ENCODE results near the gene PKD1.
"Not testable (repeated sequence)": the region's sequence is repeated elsewhere in the genome, so short reads cannot be mapped to it uniquely, and the experiment has no call there.

DNA sequence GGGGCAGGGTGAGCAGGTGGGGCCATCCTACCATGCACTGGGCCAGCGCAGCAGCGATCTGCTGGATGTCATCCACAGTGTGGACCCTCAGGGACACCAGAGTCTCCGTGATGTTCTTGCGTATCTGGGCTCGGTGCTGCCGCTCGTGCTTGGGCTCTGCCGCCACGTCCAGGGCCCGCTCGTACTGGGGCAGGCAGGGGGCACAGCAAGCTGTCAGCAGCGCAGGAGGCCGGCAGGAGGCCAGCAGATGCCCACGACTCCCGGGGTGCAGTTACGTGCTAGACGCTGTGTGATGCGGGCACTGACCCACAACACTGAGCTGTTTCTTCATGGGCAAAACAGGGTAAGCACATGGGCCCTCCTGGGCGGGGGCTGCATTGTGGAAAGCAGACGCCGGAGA, 30.4 kb downstream of the PKD1 start:
- TF ChIP-seq, protein P1, sequence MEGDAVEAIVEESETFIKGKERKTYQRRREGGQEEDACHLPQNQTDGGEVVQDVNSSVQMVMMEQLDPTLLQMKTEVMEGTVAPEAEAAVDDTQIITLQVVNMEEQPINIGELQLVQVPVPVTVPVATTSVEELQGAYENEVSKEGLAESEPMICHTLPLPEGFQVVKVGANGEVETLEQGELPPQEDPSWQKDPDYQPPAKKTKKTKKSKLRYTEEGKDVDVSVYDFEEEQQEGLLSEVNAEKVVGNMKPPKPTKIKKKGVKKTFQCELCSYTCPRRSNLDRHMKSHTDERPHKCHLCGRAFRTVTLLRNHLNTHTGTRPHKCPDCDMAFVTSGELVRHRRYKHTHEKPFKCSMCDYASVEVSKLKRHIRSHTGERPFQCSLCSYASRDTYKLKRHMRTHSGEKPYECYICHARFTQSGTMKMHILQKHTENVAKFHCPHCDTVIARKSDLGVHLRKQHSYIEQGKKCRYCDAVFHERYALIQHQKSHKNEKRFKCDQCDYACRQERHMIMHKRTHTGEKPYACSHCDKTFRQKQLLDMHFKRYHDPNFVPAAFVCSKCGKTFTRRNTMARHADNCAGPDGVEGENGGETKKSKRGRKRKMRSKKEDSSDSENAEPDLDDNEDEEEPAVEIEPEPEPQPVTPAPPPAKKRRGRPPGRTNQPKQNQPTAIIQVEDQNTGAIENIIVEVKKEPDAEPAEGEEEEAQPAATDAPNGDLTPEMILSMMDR (IDR thresholded peaks at IDR 0.05) = not testable (repeated sequence)
- TF ChIP-seq POLR2AphosphoS5 (IDR thresholded peaks at IDR 0.05) = not testable (repeated sequence)
